GM12878 (cell line): Measurements from ENCODE around the gene TK2. TPM values are rescaled to one million over a fixed set of nuclear protein-coding genes. Genes with fewer than 3 reads are reported as not detected.

Experiments used
- ATAC-seq: fragments of 200-7000 bp; cut with Tn5 transposase; 3 replicates; pipeline ENCODE4 v1.9.1; 2020; ENCODE audit warnings: mild to moderate bottlenecking, moderate library complexity
- BruUV-seq: library from RNA; stranded (reverse); fragments of 400-500 nt; replicated peaks from 2 replicates; lab custom pipeline; 2021; lab: Mats Ljungman, UMichigan
- CTCF ChIA-PET: fragments of 300-600 bp; sonication (Branson Sonifier 250); formaldehyde crosslinking; extraction: SDS; loops from one replicate; lab custom pipeline; 2021; ENCODE audit warnings: inconsistent platforms; lab: Yijun Ruan, JAX
- POLR2A ChIA-PET: fragments of 350-600 bp; formaldehyde crosslinking; extraction: SDS; loops from one replicate; lab custom pipeline; 2021; ENCODE audit warnings: inconsistent platforms; lab: Charles Lee
- RAD21 ChIA-PET: fragments of 300-600 bp; sonication (Branson Sonifier 250); formaldehyde crosslinking; loops from one replicate; lab custom pipeline; 2023; ENCODE audit warnings: antibody characterized with exemption; ENCODE audit not compliant: unreplicated experiment; lab: Charles Lee
- SMC1A ChIA-PET: fragments of 300-600 bp; sonication (Branson Sonifier 250); formaldehyde crosslinking; loops from one replicate; lab custom pipeline; 2023; ENCODE audit not compliant: unreplicated experiment, uncharacterized antibody; lab: Charles Lee
- DNase-seq: peaks from one replicate; pipeline ENCODE4 v3.0.0-alpha.2; 2011; ENCODE audit warnings: low read depth, low spot score
- FAIRE-seq: peaks from 3 replicates; lab custom pipeline; 2011; peaks lifted over from hg19 to GRCh38; lab: Jason Lieb, UNC
- H2AFZ ChIP-seq: 2 replicates; pipeline ENCODE4 v1.6.0; 2011; ENCODE audit warnings: low read depth, low read length, control low read depth; ENCODE audit not compliant: control insufficient read depth
- H3K27ac ChIP-seq: 2 replicates; pipeline ENCODE4 v1.5.1; 2011; ENCODE audit warnings: control low read depth; ENCODE audit not compliant: control insufficient read depth, insufficient read depth
- H3K27me3 ChIP-seq, 2 experiments: replicated peaks in 1 of 2; 2 replicates each; pipeline versions ENCODE4 v1.6.0 to v1.6.1; 2011; ENCODE audit warnings: low read length in 1 of 2; ENCODE audit not compliant: control insufficient read depth in 2 of 2, insufficient read depth in 2 of 2
- H3K36me3 ChIP-seq, 2 experiments: 2 replicates each; pipeline ENCODE4 v1.5.1; 2011; ENCODE audit warnings: low read length in 1 of 2; ENCODE audit not compliant: control insufficient read depth in 2 of 2, insufficient read depth in 2 of 2
- H3K4me1 ChIP-seq: 2 replicates; pipeline ENCODE4 v1.6.1; 2011; ENCODE audit warnings: mild to moderate bottlenecking, low read length, moderate library complexity, mixed read lengths; ENCODE audit not compliant: control insufficient read depth, insufficient read depth
- H3K4me2 ChIP-seq: 2 replicates; pipeline ENCODE4 v1.6.0; 2011; ENCODE audit warnings: control low read depth; ENCODE audit not compliant: control insufficient read depth, insufficient read depth
- H3K4me3 ChIP-seq: fragments of 200-600 bp; sonication (generic); 2 replicates; pipeline ENCODE4 v1.5.1; 2016
- H3K79me2 ChIP-seq: 2 replicates; pipeline ENCODE4 v1.6.0; 2011; ENCODE audit warnings: low read length; ENCODE audit not compliant: control insufficient read depth, insufficient read depth
- H3K9ac ChIP-seq: 2 replicates; pipeline ENCODE4 v1.8.0; 2011; ENCODE audit warnings: low read length, control low read depth, mixed read lengths; ENCODE audit not compliant: control insufficient read depth, insufficient read depth
- H3K9me3 ChIP-seq: replicated peaks from 3 replicates; pipeline ENCODE4 v1.5.1; 2011; ENCODE audit warnings: mild to moderate bottlenecking, low read length; ENCODE audit not compliant: control insufficient read depth, insufficient read depth
- H4K20me1 ChIP-seq: 2 replicates; pipeline ENCODE4 v1.6.0; 2011; ENCODE audit not compliant: control insufficient read depth, insufficient read depth
- ELK1 ChIP-seq: IDR thresholded peaks from 2 replicates; pipeline ENCODE4 v1.6.1; 2012; ENCODE audit warnings: low read depth, low read length, improper control_type of control experiment
- NFXL1 ChIP-seq: fragments of 450-650 bp; IDR thresholded peaks from 2 replicates; pipeline ENCODE4 v1.6.1; 2017; ENCODE audit warnings: antibody characterized with exemption, mild to moderate bottlenecking, borderline replicate concordance
- NR2C1 ChIP-seq: fragments of 450-650 bp; IDR thresholded peaks from 2 replicates; pipeline ENCODE4 v1.6.1; 2017; ENCODE audit warnings: antibody characterized with exemption, mild to moderate bottlenecking, moderate library complexity
- RAD21 ChIP-seq: IDR thresholded peaks from 2 replicates; pipeline ENCODE4 v1.6.1; 2011; ENCODE audit warnings: mild to moderate bottlenecking, low read depth, low read length, moderate library complexity; ENCODE audit not compliant: insufficient read depth
- STAT1 ChIP-seq: fragments of 450-650 bp; conservative IDR thresholded peaks from 2 replicates; pipeline ENCODE4 v1.6.1; 2014; ENCODE audit warnings: antibody characterized with exemption, mild to moderate bottlenecking
- WGBS: methylation state at CpG from one replicate; pipeline ENCODE4 v1.1.6; 2016; ENCODE audit warnings: low lambda C conversion rate; ENCODE audit not compliant: insufficient replicate concordance, insufficient coverage; ENCODE audit errors: missing lambda C conversion rate; 5-methylcytosine and 5-hydroxymethylcytosine counted together
- in situ Hi-C: fragments of 300-500 bp; cut with MboI; formaldehyde crosslinking; loops from 9 replicates; pipeline ENCODE4 v1.14.3; 2018; ENCODE audit warnings: mixed read lengths
- intact Hi-C: fragments of 100-400 bp; cut with micrococcal nuclease; formaldehyde crosslinking; loops from one replicate; pipeline ENCODE4 v1.14.2; 2022; ENCODE audit not compliant: unreplicated experiment
- polyA plus RNA-seq, 11 experiments: library from polyadenylated mRNA; depleted of rRNA in 4 of 11; unstranded in 6 of 11; stranded (reverse) in 5 of 11; fragments of >200 nt; fragmentation: Nextera tagmentation in 4 of 11; fragmentation: Illumina TruSeq in 1 of 11; extraction: Ambion mirVana in 4 of 11; extraction: Trizol in 1 of 11; gene quantifications; 1 replicate in 1 of 11; 2 replicates in 10 of 11; pipeline versions ENCODE4 v1.2.1 to v1.2.3, GENCODE V29; 2011 to 2016; ENCODE audit warnings: inconsistent platforms in 2 of 11, missing spikeins in 2 of 11, low read depth in 1 of 11
- total RNA-seq, 4 experiments: library from RNA; depleted of rRNA in 3 of 4; stranded (reverse); fragments of >200 nt in 3 of 4; fragmentation: Illumina TruSeq in 1 of 4; extraction: Trizol in 1 of 4; gene quantifications; 2 replicates each; pipeline versions ENCODE4 v1.2.1 to v1.2.3, GENCODE V29; 2013 to 2021

Gene TK2
- total and polyA plus RNA-seq, 10 of the 15 experiments (the other 5 are each of a cell fraction or from before 2014, with no cell fraction given) = 1.3 to 12.4 (median 3.0) TPM

DNA sequence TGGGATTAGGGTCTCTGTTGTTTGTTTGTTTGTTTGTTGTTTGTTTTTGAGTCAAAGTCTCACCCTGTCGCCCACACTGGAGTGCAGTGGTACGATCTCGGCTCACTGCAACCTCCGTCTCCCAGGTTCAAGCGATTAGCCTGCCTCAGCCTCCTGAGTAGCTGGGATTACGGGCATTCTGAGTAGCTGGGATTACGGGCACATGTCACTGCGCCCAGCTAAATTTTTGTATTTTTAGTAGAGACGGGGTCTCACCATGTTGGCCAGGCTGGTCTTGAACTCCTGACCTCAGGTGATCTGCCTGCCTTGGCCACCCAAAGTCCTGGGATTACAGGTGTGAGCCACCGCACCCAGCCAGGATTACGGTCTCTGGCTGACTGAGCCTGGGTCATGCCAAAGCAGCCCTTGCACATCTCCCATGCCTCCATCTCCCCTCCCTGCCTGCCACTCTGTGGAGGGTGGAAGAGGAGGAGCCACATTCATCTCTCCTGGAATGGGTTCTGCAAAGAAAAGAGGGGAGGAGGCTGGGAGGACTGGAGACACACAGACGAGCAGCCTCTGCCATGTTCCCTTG is 63.6 kb downstream of the TK2 start:
- BruUV-seq = no TSS peak
- Histone ChIP-seq H3K9me3 (no peaks in the 10 kb centered on the region), H3K36me3 (no peaks in the 10 kb centered on the region), H2AFZ (no peak overlapping the region), H3K4me2 (no peak overlapping the region), H3K27ac (no peak overlapping the region), H3K79me2 (no peaks in the 10 kb centered on the region), H3K9ac (no peak overlapping the region), H4K20me1 (no peaks in the 10 kb centered on the region), H3K27me3 (no peaks in the 10 kb centered on the region; a peak in 1 of 4 replicates), H3K4me3 (no peak overlapping the region), H3K4me1 (peaks cover 5% of the 10 kb centered on the region)
- DNase-seq (no peak), ATAC-seq (no peak), FAIRE-seq (no peak)
- ChIA-PET SMC1A (interaction anchor here (1.3 kb wide), 1 partner anchor 26 kb away, joined by 4 read pairs; no protein-coding TSS in a partner anchor), RAD21 (interaction anchor here (0.8 to 1.8 kb wide), 2 partner anchors 74 to 103 kb away, joined by 3 to 5 read pairs; no protein-coding TSS in a partner anchor), POLR2A (interaction anchor here (1.3 kb wide), 1 partner anchor 104 kb away, joined by 3 read pairs; no protein-coding TSS in a partner anchor), CTCF (interaction anchor here (1.0 to 10.4 kb wide), 5 partner anchors 29 to 131 kb away, joined by 3 to 118 read pairs (median 3); no protein-coding TSS in a partner anchor)
- in situ Hi-C loops (no loop called here), intact Hi-C loops (no loop called here)
- TF ChIP-seq NFXL1 (no peak), RAD21 (no peak), ELK1 (no peak), STAT1 (no peak), NR2C1 (no peak)
- 50% methylated on average over 12 of the region's 12 CpGs for WGBS
